Osteoblast (primary cell): Measurements from ENCODE around the gene RIC8A. TPM values are rescaled to one million over a fixed set of nuclear protein-coding genes. Genes with fewer than 3 reads are reported as not detected.

ENCODE experiments used
- DNase-seq: peaks from one replicate; pipeline ENCODE4 v3.0.0; 2011; ENCODE audit warnings: low spot score, mixed read lengths; ENCODE audit not compliant: insufficient read length; ENCODE audit errors: missing footprints
- H2AFZ ChIP-seq: 2 replicates; pipeline ENCODE4 v1.6.0; 2011; ENCODE audit warnings: mild to moderate bottlenecking, low read length
- H3K27ac ChIP-seq: 2 replicates; pipeline ENCODE4 v1.5.1; 2011; ENCODE audit warnings: mild to moderate bottlenecking, low read depth, low read length, moderate library complexity
- H3K27me3 ChIP-seq: 2 replicates; pipeline ENCODE4 v1.6.0; 2012; ENCODE audit warnings: mild to moderate bottlenecking, control low read depth, inconsistent platforms, low read length, moderate library complexity; ENCODE audit not compliant: insufficient read depth
- H3K36me3 ChIP-seq: 2 replicates; pipeline ENCODE4 v1.5.1; 2011; ENCODE audit warnings: mild to moderate bottlenecking, low read length, control low read depth, moderate library complexity; ENCODE audit not compliant: insufficient read depth
- H3K4me1 ChIP-seq: 2 replicates; pipeline ENCODE4 v1.5.1; 2011; ENCODE audit warnings: mild to moderate bottlenecking, low read length, control low read depth, moderate library complexity; ENCODE audit not compliant: insufficient read depth
- H3K4me2 ChIP-seq: 2 replicates; pipeline ENCODE4 v1.6.0; 2011; ENCODE audit warnings: mild to moderate bottlenecking, low read length; ENCODE audit not compliant: insufficient read depth
- H3K4me3 ChIP-seq: fragments of 200-600 bp; sonication (generic); 3 replicates; pipeline ENCODE4 v1.5.1; 2012; ENCODE audit warnings: mild to moderate bottlenecking, low read length, inconsistent platforms; ENCODE audit not compliant: insufficient read depth
- H3K79me2 ChIP-seq: 2 replicates; pipeline ENCODE4 v1.6.0; 2012; ENCODE audit warnings: mild to moderate bottlenecking, low read length, control low read depth, inconsistent platforms; ENCODE audit not compliant: insufficient read depth
- H3K9me3 ChIP-seq: 2 replicates; pipeline ENCODE4 v1.5.1; 2011; ENCODE audit warnings: low read depth, low read length, control low read depth
- H4K20me1 ChIP-seq: 2 replicates; pipeline ENCODE4 v1.6.0; 2012; ENCODE audit warnings: mild to moderate bottlenecking, low read length, control low read depth; ENCODE audit not compliant: insufficient read depth
- CTCF ChIP-seq: IDR thresholded peaks from 2 replicates; pipeline ENCODE4 v1.5.1; 2011; ENCODE audit warnings: mild to moderate bottlenecking, low read depth, low read length, moderate library complexity; ENCODE audit errors: extremely low read depth
- total RNA-seq: library from RNA; depleted of rRNA; stranded (reverse); fragments of >200 nt; gene quantifications from 2 replicates; pipeline ENCODE4 v1.2.3, GENCODE V29; 2012

Gene RIC8A
- total RNA-seq, 1 donor, result 134 TPM

DNA sequence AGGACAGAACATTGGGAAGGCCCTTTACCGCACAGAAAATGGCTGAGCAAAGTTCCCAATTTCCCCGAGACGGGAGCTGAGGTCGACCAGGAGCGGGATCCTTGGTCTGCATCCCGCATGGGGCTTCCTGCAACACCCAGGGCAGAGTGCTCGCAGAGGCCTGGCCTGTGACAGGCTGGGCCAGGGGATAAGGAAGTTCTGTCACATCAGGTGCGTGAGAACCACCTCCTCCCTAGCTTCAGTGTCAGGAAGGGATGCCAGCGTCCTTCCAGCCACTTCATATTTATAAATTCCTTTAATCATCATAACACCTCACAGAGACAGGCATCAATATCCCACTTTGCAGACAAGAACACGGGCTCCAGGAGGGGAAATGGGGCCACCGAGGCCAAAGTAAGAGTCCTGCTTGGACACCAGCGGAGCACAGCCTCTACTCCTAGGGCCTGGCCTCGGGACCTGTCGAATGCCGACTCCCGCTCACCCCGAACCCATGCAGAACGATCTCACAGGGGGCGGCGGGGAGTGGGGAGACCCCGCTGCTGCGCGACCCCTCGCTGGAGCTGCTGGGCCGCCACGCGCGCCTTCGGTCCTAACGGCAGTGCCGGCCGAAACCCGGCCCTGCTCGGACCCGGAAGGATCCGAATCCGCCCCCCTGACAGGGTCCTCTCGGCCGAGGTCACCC lies 841 bp upstream of the RIC8A start:
- Histone ChIP-seq H3K4me3 (peak overlapping the region; percentile 99), H3K36me3 (peaks cover 55% of the 10 kb centered on the region), H3K4me2 (peak overlapping the region; percentile 90), H3K79me2 (peaks cover 83% of the 10 kb centered on the region), H3K27ac (peak overlapping the region; percentile 99), H2AFZ (peak overlapping the region; percentile 53), H4K20me1 (peaks cover 72% of the 10 kb centered on the region), H3K4me1 (peaks cover 33% of the 10 kb centered on the region), H3K27me3 (no peaks in the 10 kb centered on the region), H3K9me3 (no peaks in the 10 kb centered on the region)
- no peak for TF ChIP-seq CTCF
- peak; percentile 95 for DNase-seq

- H3K4me3 ChIP-seq, result peak overlapping the region; percentile 99
- peaks cover 33% of the 10 kb centered on the region for H3K4me1 ChIP-seq
- no peaks in the 10 kb centered on the region for H3K9me3 ChIP-seq
- peaks cover 75% of the 10 kb centered on the region for H4K20me1 ChIP-seq
- peak overlapping the region; percentile 90 for H3K4me2 ChIP-seq
- H3K36me3 ChIP-seq, result peaks cover 63% of the 10 kb centered on the region
- H3K27ac ChIP-seq, result peak overlapping the region; percentile 99
- H2AFZ ChIP-seq, result peak overlapping the region; percentile 38
- H3K79me2 ChIP-seq, result peaks cover 90% of the 10 kb centered on the region
- peak; percentile 92 for DNase-seq
- no peak for TF ChIP-seq CTCF
- H3K27me3 ChIP-seq, result no peaks in the 10 kb centered on the region
Measured at GRCh38 chr11:207863-208180, 314 bp downstream of the RIC8A start.

DNA sequence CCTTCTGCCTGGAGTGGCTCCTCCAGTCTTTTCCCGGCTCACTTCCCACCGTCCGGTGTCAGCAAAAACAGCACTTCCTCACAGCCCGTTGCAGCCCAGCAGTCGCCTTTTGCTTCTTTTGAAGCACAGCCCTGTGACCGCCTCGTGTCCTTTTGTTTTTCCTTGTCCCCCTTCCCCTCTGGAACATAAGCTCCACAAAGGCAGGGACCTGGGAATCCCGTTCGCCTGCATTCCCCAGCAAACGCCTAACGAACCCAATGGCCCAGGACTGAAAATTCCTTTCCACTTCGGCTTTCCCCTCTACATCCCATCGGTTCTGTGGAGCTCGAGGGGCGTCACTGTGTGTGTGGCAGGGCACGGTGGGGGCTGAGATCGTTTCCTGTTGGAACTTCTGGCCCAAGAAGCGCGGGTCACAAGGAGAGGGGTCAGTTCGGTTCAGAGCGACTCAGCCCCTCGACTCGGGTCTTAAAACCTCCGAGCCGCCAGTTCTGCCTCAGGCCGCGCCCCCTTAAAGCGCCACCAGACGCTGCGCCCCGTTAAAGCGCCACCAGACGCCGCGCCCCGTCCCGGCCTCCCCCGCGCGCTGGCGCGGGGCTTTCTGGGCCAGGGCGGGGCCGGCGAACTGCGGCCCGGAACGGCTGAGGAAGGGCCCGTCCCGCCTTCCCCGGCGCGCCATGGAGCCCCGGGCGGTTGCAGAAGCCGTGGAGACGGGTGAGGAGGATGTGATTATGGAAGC lies 841 bp downstream of the RIC8A start:
- peak; percentile 98 for DNase-seq
- no peak for TF ChIP-seq CTCF
- H2AFZ ChIP-seq, result peak overlapping the region; percentile 38
- no peaks in the 10 kb centered on the region for H3K27me3 ChIP-seq
- H3K36me3 ChIP-seq, result peaks cover 63% of the 10 kb centered on the region
- peaks cover 33% of the 10 kb centered on the region for H3K4me1 ChIP-seq
- H3K27ac ChIP-seq, result peak overlapping the region; percentile 99
- no peaks in the 10 kb centered on the region for H3K9me3 ChIP-seq
- peaks cover 90% of the 10 kb centered on the region for H3K79me2 ChIP-seq
- peak overlapping the region; percentile 99 for H3K4me3 ChIP-seq
- H3K4me2 ChIP-seq, result peak overlapping the region; percentile 90
- H4K20me1 ChIP-seq, result peaks cover 75% of the 10 kb centered on the region

GRCh38 chr11:208917-209260 lies 1.4 kb downstream of the RIC8A start:
- Histone ChIP-seq H2AFZ (peak overlapping the region; percentile 22), H3K27me3 (no peaks in the 10 kb centered on the region), H3K4me2 (peak overlapping the region; percentile 90), H4K20me1 (peaks cover 70% of the 10 kb centered on the region), H3K4me3 (peak overlapping the region; percentile 99), H3K9me3 (no peaks in the 10 kb centered on the region), H3K4me1 (peaks cover 33% of the 10 kb centered on the region), H3K79me2 (peaks cover 86% of the 10 kb centered on the region), H3K27ac (peak overlapping the region; percentile 90), H3K36me3 (peaks cover 63% of the 10 kb centered on the region)
- TF ChIP-seq CTCF, result no peak
- no peak for DNase-seq
